ENCODE measurements around the gene MUS81. TPM values are rescaled to one million over a fixed set of nuclear protein-coding genes. Genes with fewer than 3 reads are reported as not detected.

Gene MUS81
- total and polyA plus RNA-seq, 9 of the 15 experiments (the other 6 are each of a cell fraction or from before 2014, with no cell fraction given): 13.4 to 118 (median 53.7) TPM

DNA sequence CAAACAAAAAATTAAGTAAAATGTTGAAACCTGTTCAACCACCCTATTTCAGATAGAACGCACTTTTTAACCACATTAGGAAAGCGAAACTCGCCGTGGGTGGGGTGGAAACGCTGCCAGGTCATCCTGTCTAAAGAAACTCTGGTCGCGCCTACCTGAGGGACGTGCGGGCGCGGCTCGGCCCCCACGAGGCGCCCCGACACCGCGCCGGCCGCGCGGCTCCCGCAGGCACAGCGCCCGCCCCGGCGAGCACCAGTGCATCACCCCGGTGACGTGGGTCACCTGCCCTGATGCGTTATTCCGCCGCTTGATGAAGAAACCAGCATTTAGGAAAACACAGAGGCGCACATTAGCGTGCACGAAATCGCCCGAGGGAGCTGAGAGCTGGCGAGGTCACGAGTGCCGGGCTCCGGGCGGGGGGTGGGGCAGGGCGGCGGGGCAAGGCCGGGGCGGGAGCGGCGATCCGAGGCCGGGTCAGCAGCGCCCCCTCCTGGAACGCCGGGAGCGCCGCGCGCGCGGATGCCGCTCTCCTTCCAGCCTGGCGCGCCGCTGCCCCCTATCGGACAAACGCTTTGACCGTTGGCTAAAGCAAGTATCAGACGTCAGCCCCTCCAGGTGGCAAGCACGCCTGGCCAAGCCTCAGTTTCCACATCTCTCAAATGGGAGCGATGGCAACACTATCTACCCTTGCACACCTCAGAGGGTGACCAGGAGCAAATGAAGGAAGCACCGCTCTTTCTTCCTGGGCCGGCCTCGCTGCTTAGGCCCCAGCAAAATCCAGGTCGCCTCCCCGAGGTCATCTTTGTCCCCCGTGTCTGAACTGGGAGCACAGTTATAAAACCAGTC is 42.2 kb upstream of the MUS81 start (continued):
- peak; percentile 88; the same call in 1 of the 2 replicates for TF ChIP-seq PREB (CRISPR knock-in tag; IDR thresholded peaks at IDR 0.05)
- TF ChIP-seq PHB (CRISPR knock-in tag; IDR thresholded peaks at IDR 0.05): no peak
- TF ChIP-seq RBM15 (IDR thresholded peaks at IDR 0.05; ENCODE audit: insufficient read depth, low read length): no peak
- TF ChIP-seq ZEB2 (IDR thresholded peaks at IDR 0.05): no peak
- TF ChIP-seq, protein P1, sequence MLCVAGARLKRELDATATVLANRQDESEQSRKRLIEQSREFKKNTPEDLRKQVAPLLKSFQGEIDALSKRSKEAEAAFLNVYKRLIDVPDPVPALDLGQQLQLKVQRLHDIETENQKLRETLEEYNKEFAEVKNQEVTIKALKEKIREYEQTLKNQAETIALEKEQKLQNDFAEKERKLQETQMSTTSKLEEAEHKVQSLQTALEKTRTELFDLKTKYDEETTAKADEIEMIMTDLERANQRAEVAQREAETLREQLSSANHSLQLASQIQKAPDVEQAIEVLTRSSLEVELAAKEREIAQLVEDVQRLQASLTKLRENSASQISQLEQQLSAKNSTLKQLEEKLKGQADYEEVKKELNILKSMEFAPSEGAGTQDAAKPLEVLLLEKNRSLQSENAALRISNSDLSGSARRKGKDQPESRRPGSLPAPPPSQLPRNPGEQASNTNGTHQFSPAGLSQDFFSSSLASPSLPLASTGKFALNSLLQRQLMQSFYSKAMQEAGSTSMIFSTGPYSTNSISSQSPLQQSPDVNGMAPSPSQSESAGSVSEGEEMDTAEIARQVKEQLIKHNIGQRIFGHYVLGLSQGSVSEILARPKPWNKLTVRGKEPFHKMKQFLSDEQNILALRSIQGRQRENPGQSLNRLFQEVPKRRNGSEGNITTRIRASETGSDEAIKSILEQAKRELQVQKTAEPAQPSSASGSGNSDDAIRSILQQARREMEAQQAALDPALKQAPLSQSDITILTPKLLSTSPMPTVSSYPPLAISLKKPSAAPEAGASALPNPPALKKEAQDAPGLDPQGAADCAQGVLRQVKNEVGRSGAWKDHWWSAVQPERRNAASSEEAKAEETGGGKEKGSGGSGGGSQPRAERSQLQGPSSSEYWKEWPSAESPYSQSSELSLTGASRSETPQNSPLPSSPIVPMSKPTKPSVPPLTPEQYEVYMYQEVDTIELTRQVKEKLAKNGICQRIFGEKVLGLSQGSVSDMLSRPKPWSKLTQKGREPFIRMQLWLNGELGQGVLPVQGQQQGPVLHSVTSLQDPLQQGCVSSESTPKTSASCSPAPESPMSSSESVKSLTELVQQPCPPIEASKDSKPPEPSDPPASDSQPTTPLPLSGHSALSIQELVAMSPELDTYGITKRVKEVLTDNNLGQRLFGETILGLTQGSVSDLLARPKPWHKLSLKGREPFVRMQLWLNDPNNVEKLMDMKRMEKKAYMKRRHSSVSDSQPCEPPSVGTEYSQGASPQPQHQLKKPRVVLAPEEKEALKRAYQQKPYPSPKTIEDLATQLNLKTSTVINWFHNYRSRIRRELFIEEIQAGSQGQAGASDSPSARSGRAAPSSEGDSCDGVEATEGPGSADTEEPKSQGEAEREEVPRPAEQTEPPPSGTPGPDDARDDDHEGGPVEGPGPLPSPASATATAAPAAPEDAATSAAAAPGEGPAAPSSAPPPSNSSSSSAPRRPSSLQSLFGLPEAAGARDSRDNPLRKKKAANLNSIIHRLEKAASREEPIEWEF (CRISPR knock-in tag; IDR thresholded peaks at IDR 0.05): no peak
- TF ChIP-seq, protein P2, sequence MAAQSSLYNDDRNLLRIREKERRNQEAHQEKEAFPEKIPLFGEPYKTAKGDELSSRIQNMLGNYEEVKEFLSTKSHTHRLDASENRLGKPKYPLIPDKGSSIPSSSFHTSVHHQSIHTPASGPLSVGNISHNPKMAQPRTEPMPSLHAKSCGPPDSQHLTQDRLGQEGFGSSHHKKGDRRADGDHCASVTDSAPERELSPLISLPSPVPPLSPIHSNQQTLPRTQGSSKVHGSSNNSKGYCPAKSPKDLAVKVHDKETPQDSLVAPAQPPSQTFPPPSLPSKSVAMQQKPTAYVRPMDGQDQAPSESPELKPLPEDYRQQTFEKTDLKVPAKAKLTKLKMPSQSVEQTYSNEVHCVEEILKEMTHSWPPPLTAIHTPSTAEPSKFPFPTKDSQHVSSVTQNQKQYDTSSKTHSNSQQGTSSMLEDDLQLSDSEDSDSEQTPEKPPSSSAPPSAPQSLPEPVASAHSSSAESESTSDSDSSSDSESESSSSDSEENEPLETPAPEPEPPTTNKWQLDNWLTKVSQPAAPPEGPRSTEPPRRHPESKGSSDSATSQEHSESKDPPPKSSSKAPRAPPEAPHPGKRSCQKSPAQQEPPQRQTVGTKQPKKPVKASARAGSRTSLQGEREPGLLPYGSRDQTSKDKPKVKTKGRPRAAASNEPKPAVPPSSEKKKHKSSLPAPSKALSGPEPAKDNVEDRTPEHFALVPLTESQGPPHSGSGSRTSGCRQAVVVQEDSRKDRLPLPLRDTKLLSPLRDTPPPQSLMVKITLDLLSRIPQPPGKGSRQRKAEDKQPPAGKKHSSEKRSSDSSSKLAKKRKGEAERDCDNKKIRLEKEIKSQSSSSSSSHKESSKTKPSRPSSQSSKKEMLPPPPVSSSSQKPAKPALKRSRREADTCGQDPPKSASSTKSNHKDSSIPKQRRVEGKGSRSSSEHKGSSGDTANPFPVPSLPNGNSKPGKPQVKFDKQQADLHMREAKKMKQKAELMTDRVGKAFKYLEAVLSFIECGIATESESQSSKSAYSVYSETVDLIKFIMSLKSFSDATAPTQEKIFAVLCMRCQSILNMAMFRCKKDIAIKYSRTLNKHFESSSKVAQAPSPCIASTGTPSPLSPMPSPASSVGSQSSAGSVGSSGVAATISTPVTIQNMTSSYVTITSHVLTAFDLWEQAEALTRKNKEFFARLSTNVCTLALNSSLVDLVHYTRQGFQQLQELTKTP (IDR thresholded peaks at IDR 0.05; ENCODE audit: low read depth in 1 of 2, partially characterized antibody in 2 of 2): no peak
- TF ChIP-seq ELF4 (CRISPR knock-in tag; IDR thresholded peaks at IDR 0.05): no peak
- no peak for TF ChIP-seq ZNF212 (CRISPR knock-in tag; IDR thresholded peaks at IDR 0.05)
- TF ChIP-seq ZNF174 (CRISPR knock-in tag; IDR thresholded peaks at IDR 0.05): no peak
- no peak for TF ChIP-seq ZNF655 (CRISPR knock-in tag; IDR thresholded peaks at IDR 0.05)
- no peak for TF ChIP-seq CBX8 (IDR thresholded peaks at IDR 0.05; ENCODE audit: borderline replicate concordance, extremely low read depth, low read depth, low read length, poor library complexity, severe bottlenecking)
- peak; percentile 46; the same call in 1 of the 2 replicates for TF ChIP-seq FOSL1 (tag; conservative IDR thresholded peaks at IDR 0.05)
- TF ChIP-seq ZNF140 (CRISPR knock-in tag; IDR thresholded peaks at IDR 0.05): no peak
- no peak for TF ChIP-seq MTA1 (IDR thresholded peaks at IDR 0.05; ENCODE audit: borderline replicate concordance)
- peak; percentile 51; the same call in 1 of the 2 replicates for TF ChIP-seq MEF2A (IDR thresholded peaks at IDR 0.05; ENCODE audit: control insufficient read depth, low read depth, low read length)
